Left colon (tissue), 2 donors: ENCODE data around the gene LLPH. TPM values are rescaled to one million over a fixed set of nuclear protein-coding genes. Genes with fewer than 3 reads are reported as not detected.

ENCODE experiments used
- ATAC-seq: fragments of 200-7000 bp; cut with Tn5 transposase; one replicate; pipeline ENCODE4 v1.9.1; 2020; ENCODE audit warnings: mild to moderate bottlenecking, moderate library complexity
- DNase-seq, 2 donors: peaks; one replicate each; pipeline ENCODE4 v3.0.0-alpha.2; 2020
- intact Hi-C, 2 donors: fragments of 100-400 bp; cut with DNase I in 1 of 2; cut with micrococcal nuclease in 1 of 2; formaldehyde crosslinking; loops; one replicate each; pipeline versions ENCODE4 v1.11.2 to v1.14.0; 2022; cut with DNase I, micrococcal nuclease
- total RNA-seq, 2 donors: library from RNA; stranded (reverse); fragmentation: NEBNext Ultra II Directional; extraction: Animal tissue kit (Norgen Biotek cat#: 25700); gene quantifications; one replicate each; pipeline ENCODE4 v1.2.1, GENCODE V29; 2021
- donor health status: DM: no; HTN: no; CAD: no.
- donor health status: DM: yes; HTN: yes; CAD: no.

LLPH gene
- total RNA-seq, 2 donors from 2014 or later, result 18.9 to 23.1 TPM

- intact Hi-C loops, result no loop called here
- no peak for ATAC-seq
Measured at GRCh38 chr12:66066929-66067523, 63.5 kb downstream of the LLPH start.

More at GRCh38 chr12:66066929-66067523, 63.5 kb downstream of the LLPH start:
- no peak for DNase-seq

Other genes starting within 250 kb of the LLPH start
- 100 to 1,000 TPM; 139 to 158 TPM for gene TMBIM4, start 39.2 kb upstream of the LLPH start, total RNA-seq
- 1 to 10 TPM; 4.0 to 6.7 TPM for gene IRAK3, start 58.5 kb upstream of the LLPH start, total RNA-seq
- 1 to 10 TPM; 3.8 to 4.1 TPM for gene HELB, start 171.7 kb upstream of the LLPH start, total RNA-seq